ENCODE measurements around the gene TAOK1.

Gene TAOK1

DNA sequence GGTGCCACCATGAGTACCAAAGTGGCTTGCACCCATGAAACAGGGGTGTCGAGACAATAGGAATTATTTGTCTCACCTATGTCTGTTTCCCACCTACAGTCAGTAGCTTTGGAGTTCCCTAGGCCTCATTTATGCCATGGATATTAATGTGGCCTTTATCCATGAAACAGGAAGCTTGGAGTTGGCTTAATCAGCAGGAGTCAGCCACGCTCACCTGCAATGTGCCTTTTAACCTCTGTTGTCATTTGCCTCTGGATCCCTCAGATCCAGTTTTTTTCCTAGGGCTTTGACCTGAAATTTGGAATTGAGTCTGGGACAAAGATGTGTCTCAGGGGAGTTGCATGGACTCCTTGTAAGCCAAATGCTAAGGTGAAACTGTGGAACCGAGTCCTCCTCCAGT lies 44.4 kb downstream of the TAOK1 start:
- Histone ChIP-seq H3K4me3 (ENCODE audit: insufficient read depth, low read depth, low read length, poor library complexity, severe bottlenecking) (no peak overlapping the region), H3K4me1 (ENCODE audit: control insufficient read depth, insufficient read depth, low read length, poor library complexity, severe bottlenecking) (no peaks in the 10 kb centered on the region), H3K27ac (ENCODE audit: insufficient read depth, low read length, poor library complexity, severe bottlenecking) (no peak overlapping the region), H3K9me3 (ENCODE audit: control insufficient read depth, low read length) (no peaks in the 10 kb centered on the region), H3K27me3 (replicated peaks; ENCODE audit: control insufficient read depth, insufficient read depth, low read length, poor library complexity, severe bottlenecking) (no peaks in the 10 kb centered on the region), H3K36me3 (ENCODE audit: control insufficient read depth, insufficient read depth, low read length) (no peaks in the 10 kb centered on the region)
- DNase-seq: no peak

DNA sequence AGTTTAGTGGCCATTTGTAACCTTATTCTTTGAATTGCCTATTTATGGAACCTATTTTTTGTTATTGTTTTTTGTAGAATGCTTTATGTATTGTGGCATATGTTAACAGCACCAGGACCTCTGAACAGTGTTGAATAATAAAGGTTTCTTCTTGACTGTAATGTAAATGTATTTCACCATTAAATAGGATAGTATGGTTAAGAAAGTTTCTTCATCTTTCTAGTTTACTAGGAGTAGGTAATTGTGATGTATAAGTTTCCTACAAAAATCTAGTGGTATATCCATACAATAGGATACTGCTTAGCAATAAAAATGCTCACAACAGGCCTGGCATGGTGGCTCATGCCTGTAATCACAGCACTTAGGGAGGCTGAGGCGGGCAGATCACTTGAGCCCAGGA lies 52.3 kb downstream of the TAOK1 start:
- no peak overlapping the region for H3K27ac ChIP-seq (ENCODE audit: insufficient read depth, low read length, poor library complexity, severe bottlenecking)
- H3K9me3 ChIP-seq (ENCODE audit: control insufficient read depth, low read length): no peaks in the 10 kb centered on the region
- DNase-seq: no peak
- no peaks in the 10 kb centered on the region for H3K36me3 ChIP-seq (ENCODE audit: control insufficient read depth, insufficient read depth, low read length)
- H3K27me3 ChIP-seq (replicated peaks; ENCODE audit: control insufficient read depth, insufficient read depth, low read length, poor library complexity, severe bottlenecking): no peaks in the 10 kb centered on the region
- no peak overlapping the region for H3K4me3 ChIP-seq (ENCODE audit: insufficient read depth, low read depth, low read length, poor library complexity, severe bottlenecking)
- H3K4me1 ChIP-seq (ENCODE audit: control insufficient read depth, insufficient read depth, low read length, poor library complexity, severe bottlenecking): no peaks in the 10 kb centered on the region

DNA sequence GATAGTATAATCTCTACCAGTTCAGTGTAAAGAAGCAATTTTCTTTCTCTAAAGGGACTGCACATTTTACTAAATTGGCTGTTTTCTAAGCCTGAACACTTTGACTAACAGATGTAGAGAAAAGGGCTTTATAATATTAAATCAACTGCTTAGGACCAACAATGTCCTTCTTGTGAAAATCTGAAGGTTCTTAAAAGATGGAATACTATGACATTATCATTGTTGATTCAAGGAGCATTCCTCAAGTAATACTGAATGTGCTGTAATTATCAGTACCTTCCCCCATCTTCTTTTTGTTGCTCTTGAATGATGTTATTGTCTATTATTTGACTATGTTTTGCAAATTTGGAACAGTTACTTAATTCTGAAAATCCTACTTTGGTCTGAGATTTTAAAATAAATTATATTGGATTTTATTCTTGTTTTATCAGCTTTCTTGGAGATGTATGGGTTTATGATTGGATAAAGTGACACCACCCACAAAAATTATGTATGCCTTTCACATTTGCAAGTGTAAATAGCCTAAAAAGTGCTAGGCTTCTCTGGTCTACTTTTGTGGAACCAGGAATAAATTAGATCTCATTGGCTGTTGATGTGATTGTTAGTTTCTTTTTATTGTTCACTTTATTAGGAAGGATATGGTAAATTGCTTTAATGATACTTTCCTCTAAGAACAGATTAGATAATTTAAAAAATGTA lies 53.0 kb downstream of the TAOK1 start:
- Histone ChIP-seq H3K36me3 (ENCODE audit: control insufficient read depth, insufficient read depth, low read length) (no peaks in the 10 kb centered on the region), H3K27ac (ENCODE audit: insufficient read depth, low read length, poor library complexity, severe bottlenecking) (no peak overlapping the region), H3K4me3 (ENCODE audit: insufficient read depth, low read depth, low read length, poor library complexity, severe bottlenecking) (no peak overlapping the region)

DNA sequence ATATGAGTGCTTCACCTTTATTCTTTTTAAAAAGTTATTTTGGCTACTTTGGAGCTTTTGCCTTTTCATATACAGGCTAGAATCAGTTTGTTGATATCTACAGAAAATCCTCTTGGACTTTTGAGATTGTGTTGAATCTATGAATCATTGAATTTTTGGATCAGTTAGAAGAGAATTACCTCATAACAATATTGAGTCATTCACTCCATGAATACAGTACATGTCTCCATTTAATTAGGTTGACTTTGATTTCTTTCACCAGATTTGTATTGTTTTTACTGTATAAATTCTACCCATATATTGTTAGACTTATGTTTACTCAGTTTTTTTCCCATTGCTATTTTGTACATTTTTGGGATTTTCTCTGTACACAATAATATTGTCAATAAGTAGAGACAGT lies 54.4 kb downstream of the TAOK1 start:
- Histone ChIP-seq H3K4me3 (ENCODE audit: insufficient read depth, low read depth, low read length, poor library complexity, severe bottlenecking) (no peak overlapping the region), H3K27me3 (replicated peaks; ENCODE audit: control insufficient read depth, insufficient read depth, low read length, poor library complexity, severe bottlenecking) (no peaks in the 10 kb centered on the region), H3K36me3 (ENCODE audit: control insufficient read depth, insufficient read depth, low read length) (no peaks in the 10 kb centered on the region), H3K4me1 (ENCODE audit: control insufficient read depth, insufficient read depth, low read length, poor library complexity, severe bottlenecking) (no peaks in the 10 kb centered on the region), H3K27ac (ENCODE audit: insufficient read depth, low read length, poor library complexity, severe bottlenecking) (no peak overlapping the region), H3K9me3 (ENCODE audit: control insufficient read depth, low read length) (no peaks in the 10 kb centered on the region)
- DNase-seq: no peak

More for the DNA sequence above, 53.0 kb downstream of the TAOK1 start:
- no peaks in the 10 kb centered on the region for H3K4me1 ChIP-seq (ENCODE audit: control insufficient read depth, insufficient read depth, low read length, poor library complexity, severe bottlenecking)
- no peak for DNase-seq
- H3K9me3 ChIP-seq (ENCODE audit: control insufficient read depth, low read length): no peaks in the 10 kb centered on the region
- no peaks in the 10 kb centered on the region for H3K27me3 ChIP-seq (replicated peaks; ENCODE audit: control insufficient read depth, insufficient read depth, low read length, poor library complexity, severe bottlenecking)

DNA sequence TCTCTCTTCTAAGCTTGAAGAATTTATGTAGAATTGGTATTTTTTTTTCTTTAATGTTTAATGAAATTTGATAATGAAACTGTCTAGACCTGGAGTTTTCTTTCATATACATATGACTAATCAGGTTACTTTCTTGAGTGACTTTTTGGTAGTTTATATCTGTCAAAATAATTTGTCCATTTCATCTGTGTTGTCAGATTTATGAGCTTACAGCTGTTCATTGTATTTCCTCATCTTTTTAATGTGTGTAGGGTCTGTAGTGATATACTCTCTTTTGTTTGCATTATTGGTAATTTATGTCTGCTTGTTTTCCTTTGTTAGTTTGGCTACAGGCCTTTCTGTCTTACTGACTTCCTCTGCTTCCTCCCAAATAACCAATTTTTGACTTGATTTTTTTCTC lies 55.7 kb downstream of the TAOK1 start:
- H3K36me3 ChIP-seq (ENCODE audit: control insufficient read depth, insufficient read depth, low read length): no peaks in the 10 kb centered on the region
- H3K27ac ChIP-seq (ENCODE audit: insufficient read depth, low read length, poor library complexity, severe bottlenecking): no peak overlapping the region
- H3K27me3 ChIP-seq (replicated peaks; ENCODE audit: control insufficient read depth, insufficient read depth, low read length, poor library complexity, severe bottlenecking): no peaks in the 10 kb centered on the region
- no peaks in the 10 kb centered on the region for H3K9me3 ChIP-seq (ENCODE audit: control insufficient read depth, low read length)
- H3K4me3 ChIP-seq (ENCODE audit: insufficient read depth, low read depth, low read length, poor library complexity, severe bottlenecking): no peak overlapping the region
- DNase-seq: no peak
- no peaks in the 10 kb centered on the region for H3K4me1 ChIP-seq (ENCODE audit: control insufficient read depth, insufficient read depth, low read length, poor library complexity, severe bottlenecking)

DNA sequence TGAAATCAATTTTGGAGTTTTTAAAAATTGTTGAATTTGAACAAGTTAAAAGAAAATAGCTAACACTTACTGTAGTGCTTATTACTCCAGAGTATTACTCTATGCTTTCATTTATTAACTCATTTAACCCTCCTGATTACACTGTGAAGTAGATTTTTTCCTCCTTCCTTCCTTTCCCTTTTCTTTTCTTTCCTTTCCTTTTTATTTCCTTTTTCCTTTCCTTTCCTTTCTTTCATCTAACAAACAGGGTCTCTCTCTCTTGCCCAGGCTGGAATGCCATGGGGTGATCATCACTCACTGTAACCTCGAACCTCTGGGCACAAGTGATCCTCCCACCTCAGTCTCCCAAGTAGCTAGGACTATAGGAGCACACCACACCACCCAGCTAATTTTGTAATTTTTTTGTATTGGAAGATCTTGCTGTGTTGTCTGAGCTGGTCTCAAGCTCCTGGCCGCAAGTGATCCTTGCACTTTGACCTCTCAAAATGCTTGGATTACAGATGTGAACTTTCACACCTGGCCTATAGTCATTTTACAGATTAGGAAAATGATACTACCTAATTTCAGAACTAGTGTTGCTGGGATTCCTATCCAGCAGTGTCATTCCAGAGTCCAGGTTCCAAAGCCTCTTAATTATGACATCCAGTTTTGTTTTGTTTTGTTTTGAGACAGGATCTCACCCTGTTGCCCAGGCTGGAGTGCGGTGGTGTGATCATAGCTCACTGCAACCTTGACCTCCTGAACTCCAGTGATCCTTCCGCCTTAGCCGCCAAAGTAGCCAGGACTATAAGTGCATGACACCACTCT lies 59.9 kb downstream of the TAOK1 start:
- Histone ChIP-seq H3K27me3 (replicated peaks; ENCODE audit: control insufficient read depth, insufficient read depth, low read length, poor library complexity, severe bottlenecking) (no peaks in the 10 kb centered on the region), H3K36me3 (ENCODE audit: control insufficient read depth, insufficient read depth, low read length) (peaks cover 21% of the 10 kb centered on the region), H3K4me3 (ENCODE audit: insufficient read depth, low read depth, low read length, poor library complexity, severe bottlenecking) (no peak overlapping the region)

DNA sequence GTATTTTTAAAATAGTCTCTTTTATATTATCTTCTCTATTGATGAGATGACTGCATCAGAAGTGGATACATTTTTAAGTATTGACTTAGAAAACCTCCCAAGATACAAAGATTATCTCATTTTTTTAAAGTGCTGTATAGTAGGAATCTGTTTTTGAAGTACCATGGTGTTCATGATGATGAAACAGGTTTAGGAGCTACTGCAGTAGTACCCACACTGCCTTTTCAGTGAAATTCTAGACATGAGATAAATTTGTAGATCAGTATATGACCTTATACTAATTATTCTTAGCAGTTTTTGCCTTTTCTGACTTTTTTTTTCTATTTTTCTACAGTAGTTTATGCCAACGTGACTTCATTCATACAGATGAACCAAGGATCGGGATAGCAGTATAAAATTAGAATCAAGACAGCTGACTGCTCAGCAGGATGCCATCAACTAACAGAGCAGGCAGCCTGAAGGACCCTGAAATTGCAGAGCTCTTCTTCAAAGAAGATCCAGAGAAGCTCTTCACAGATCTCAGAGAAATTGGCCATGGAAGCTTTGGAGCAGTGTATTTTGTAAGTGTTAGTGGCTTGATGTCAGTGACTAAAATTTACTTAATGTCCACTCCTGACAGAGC lies 61.1 kb downstream of the TAOK1 start:
- Histone ChIP-seq H3K27me3 (replicated peaks; ENCODE audit: control insufficient read depth, insufficient read depth, low read length, poor library complexity, severe bottlenecking) (no peaks in the 10 kb centered on the region), H3K9me3 (ENCODE audit: control insufficient read depth, low read length) (no peaks in the 10 kb centered on the region), H3K27ac (ENCODE audit: insufficient read depth, low read length, poor library complexity, severe bottlenecking) (no peak overlapping the region), H3K4me3 (ENCODE audit: insufficient read depth, low read depth, low read length, poor library complexity, severe bottlenecking) (no peak overlapping the region), H3K36me3 (ENCODE audit: control insufficient read depth, insufficient read depth, low read length) (peaks cover 21% of the 10 kb centered on the region), H3K4me1 (ENCODE audit: control insufficient read depth, insufficient read depth, low read length, poor library complexity, severe bottlenecking) (no peaks in the 10 kb centered on the region)
- DNase-seq: no peak

More for the DNA sequence above, 59.9 kb downstream of the TAOK1 start:
- no peak overlapping the region for H3K27ac ChIP-seq (ENCODE audit: insufficient read depth, low read length, poor library complexity, severe bottlenecking)
- no peaks in the 10 kb centered on the region for H3K9me3 ChIP-seq (ENCODE audit: control insufficient read depth, low read length)
- DNase-seq: no peak
- no peaks in the 10 kb centered on the region for H3K4me1 ChIP-seq (ENCODE audit: control insufficient read depth, insufficient read depth, low read length, poor library complexity, severe bottlenecking)

DNA sequence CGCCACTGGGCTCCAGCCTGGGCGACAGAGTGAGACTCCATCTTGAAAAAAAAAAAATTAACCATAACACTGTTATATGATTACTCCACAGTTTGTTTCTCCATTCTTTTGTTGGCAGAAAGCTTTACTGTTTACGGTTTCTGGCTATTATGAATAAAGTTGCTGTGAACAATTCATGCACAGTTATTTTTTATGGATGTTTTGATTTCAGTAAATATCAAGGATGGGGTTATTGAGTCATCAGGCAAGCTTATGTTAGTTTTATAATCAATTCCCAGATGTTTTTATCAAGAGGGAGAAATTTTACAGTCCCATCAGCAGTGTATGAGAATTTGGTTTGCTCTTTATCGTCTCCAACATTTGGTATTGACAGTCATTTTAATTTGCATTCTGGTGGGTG lies 67.9 kb downstream of the TAOK1 start:
- DNase-seq: no peak
- Histone ChIP-seq H3K4me3 (ENCODE audit: insufficient read depth, low read depth, low read length, poor library complexity, severe bottlenecking) (no peak overlapping the region), H3K9me3 (ENCODE audit: control insufficient read depth, low read length) (no peaks in the 10 kb centered on the region), H3K4me1 (ENCODE audit: control insufficient read depth, insufficient read depth, low read length, poor library complexity, severe bottlenecking) (no peaks in the 10 kb centered on the region), H3K27ac (ENCODE audit: insufficient read depth, low read length, poor library complexity, severe bottlenecking) (no peak overlapping the region), H3K36me3 (ENCODE audit: control insufficient read depth, insufficient read depth, low read length) (peaks cover 10% of the 10 kb centered on the region), H3K27me3 (replicated peaks; ENCODE audit: control insufficient read depth, insufficient read depth, low read length, poor library complexity, severe bottlenecking) (no peaks in the 10 kb centered on the region)

DNA sequence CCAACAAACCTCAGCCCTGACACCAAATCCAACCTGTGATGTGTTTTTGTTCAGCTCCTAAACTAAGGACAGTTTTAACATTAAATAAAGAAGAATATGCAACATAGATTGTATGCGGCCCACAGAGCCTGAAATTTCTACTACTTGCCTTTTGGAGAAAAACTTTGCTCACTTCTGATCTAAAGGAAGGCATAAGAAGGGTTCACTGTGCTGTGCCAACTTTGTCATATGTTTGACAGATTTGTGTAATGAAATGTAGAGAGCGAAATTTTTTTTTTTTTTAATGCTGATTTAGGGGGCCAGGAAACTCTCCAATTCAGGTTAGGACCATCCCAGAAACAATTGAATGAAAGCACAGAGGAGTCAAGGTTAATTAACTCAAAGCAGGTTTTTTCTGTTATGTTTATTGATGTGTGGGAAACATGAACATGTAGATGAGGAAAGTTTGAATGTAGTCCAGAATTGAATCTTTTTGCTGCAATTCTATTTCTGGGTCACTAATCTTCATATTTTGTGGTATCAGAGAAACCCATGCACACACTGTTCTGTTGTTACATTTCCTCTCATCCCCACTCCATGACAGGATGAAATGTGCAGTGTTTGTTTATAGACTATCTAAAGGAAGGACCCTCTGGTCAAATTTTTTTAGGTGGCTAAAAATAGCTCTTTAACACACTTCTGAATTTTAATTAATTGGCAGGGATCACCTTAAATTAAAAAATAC lies 71.5 kb downstream of the TAOK1 start:
- no peaks in the 10 kb centered on the region for H3K4me1 ChIP-seq (ENCODE audit: control insufficient read depth, insufficient read depth, low read length, poor library complexity, severe bottlenecking)
- DNase-seq: no peak
- H3K36me3 ChIP-seq (ENCODE audit: control insufficient read depth, insufficient read depth, low read length): peaks cover 7% of the 10 kb centered on the region
- H3K27ac ChIP-seq (ENCODE audit: insufficient read depth, low read length, poor library complexity, severe bottlenecking): no peak overlapping the region
- H3K4me3 ChIP-seq (ENCODE audit: insufficient read depth, low read depth, low read length, poor library complexity, severe bottlenecking): no peak overlapping the region
- H3K27me3 ChIP-seq (replicated peaks; ENCODE audit: control insufficient read depth, insufficient read depth, low read length, poor library complexity, severe bottlenecking): no peaks in the 10 kb centered on the region
- no peaks in the 10 kb centered on the region for H3K9me3 ChIP-seq (ENCODE audit: control insufficient read depth, low read length)
